IMR-90 (cell line): ENCODE data around the gene POMGNT1. TPM values are rescaled to one million over a fixed set of nuclear protein-coding genes. Genes with fewer than 3 reads are reported as not detected.
A peak's percentile ranks its signal among the peaks of the same experiment; 100 is the strongest.

Experiments
- ATAC-seq: fragments of 200-7000 bp; cut with Tn5 transposase; 2 replicates; pipeline ENCODE4 v1.9.1; 2020; ENCODE audit warnings: low read depth, mild to moderate bottlenecking, moderate library complexity
- BruUV-seq: library from RNA; stranded (reverse); fragments of 400-500 nt; replicated peaks from 2 replicates; lab custom pipeline; 2021; lab: Mats Ljungman, UMichigan
- CTCF ChIA-PET: fragments of 300-600 bp; formaldehyde crosslinking; extraction: SDS; loops from one replicate; lab custom pipeline; 2021; ENCODE audit warnings: antibody characterized with exemption; lab: Yijun Ruan, JAX
- POLR2A ChIA-PET: fragments of 300-600 bp; sonication (Branson Sonifier 250); formaldehyde crosslinking; loops from one replicate; lab custom pipeline; 2022; ENCODE audit warnings: antibody characterized with exemption; ENCODE audit not compliant: unreplicated experiment; lab: Charles Lee
- DNase-seq: peaks from one replicate; pipeline ENCODE4 v3.0.0; 2013
- H2AFZ ChIP-seq: replicated peaks from 2 replicates; pipeline ENCODE3; 2013; ENCODE audit warnings: low read length, mild to moderate bottlenecking; ENCODE audit not compliant: poor library complexity
- H2AK5ac ChIP-seq: 2 replicates; pipeline ENCODE4 v1.6.1; 2013; ENCODE audit warnings: low read depth, low read length, inconsistent platforms
- H2AK9ac ChIP-seq: replicated peaks from 2 replicates; pipeline ENCODE3; 2013; ENCODE audit warnings: mild to moderate bottlenecking, low read depth, low read length, moderate library complexity; ENCODE audit not compliant: poor library complexity
- H2BK120ac ChIP-seq: 2 replicates; pipeline ENCODE4 v1.6.1; 2013; ENCODE audit warnings: low read depth, low read length, inconsistent platforms
- H2BK15ac ChIP-seq: 3 replicates; pipeline ENCODE4 v1.6.1; 2013; ENCODE audit warnings: low read depth, low read length, inconsistent platforms
- H2BK20ac ChIP-seq: 2 replicates; pipeline ENCODE4 v1.6.1; 2013; ENCODE audit warnings: low read depth, mild to moderate bottlenecking, inconsistent platforms, low read length, moderate library complexity
- H2BK5ac ChIP-seq: 2 replicates; pipeline ENCODE4 v1.6.1; 2013; ENCODE audit warnings: mild to moderate bottlenecking, low read depth, low read length, inconsistent platforms; ENCODE audit not compliant: poor library complexity, severe bottlenecking
- H3K14ac ChIP-seq: replicated peaks from 2 replicates; pipeline ENCODE4 v1.6.1; 2013; ENCODE audit warnings: low read depth, low read length, inconsistent platforms
- H3K18ac ChIP-seq: 2 replicates; pipeline ENCODE4 v1.6.1; 2013; ENCODE audit warnings: low read depth, low read length, control low read depth
- H3K23ac ChIP-seq: 2 replicates; pipeline ENCODE4 v1.6.1; 2013; ENCODE audit warnings: low read depth, low read length, inconsistent platforms
- H3K27ac ChIP-seq: 2 replicates; pipeline ENCODE4 v1.5.1; 2013; ENCODE audit warnings: mild to moderate bottlenecking, control low read depth, low read length; ENCODE audit not compliant: insufficient read depth
- H3K27me3 ChIP-seq: 2 replicates; pipeline ENCODE4 v1.6.1; 2013; ENCODE audit warnings: low read length; ENCODE audit not compliant: control insufficient read depth, insufficient read depth
- H3K36me3 ChIP-seq: 2 replicates; pipeline ENCODE4 v1.6.1; 2013; ENCODE audit warnings: low read length, mixed read lengths; ENCODE audit not compliant: control insufficient read depth, insufficient read depth
- H3K4ac ChIP-seq: 2 replicates; pipeline ENCODE4 v1.6.1; 2013; ENCODE audit warnings: low read depth, low read length, inconsistent platforms
- H3K4me1 ChIP-seq: 2 replicates; pipeline ENCODE4 v1.6.1; 2013; ENCODE audit warnings: low read length, mixed read lengths; ENCODE audit not compliant: control insufficient read depth, insufficient read depth
- H3K4me2 ChIP-seq: 2 replicates; pipeline ENCODE4 v1.6.1; 2013; ENCODE audit warnings: low read depth, mild to moderate bottlenecking, control low read depth, low read length, moderate library complexity
- H3K4me3 ChIP-seq: 2 replicates; pipeline ENCODE4 v1.5.1; 2013; ENCODE audit warnings: low read depth, mild to moderate bottlenecking, control low read depth, low read length, moderate library complexity; ENCODE audit not compliant: insufficient read depth
- H3K56ac ChIP-seq: 2 replicates; pipeline ENCODE4 v1.6.1; 2013; ENCODE audit warnings: low read length, inconsistent platforms; ENCODE audit not compliant: insufficient read depth; ENCODE audit errors: extremely low read depth
- H3K79me1 ChIP-seq, 2 experiments: 2 replicates each; pipeline ENCODE4 v1.6.1; 2013; ENCODE audit warnings: low read length in 2 of 2, inconsistent platforms in 1 of 2, low read depth in 1 of 2
- H3K9ac ChIP-seq: 2 replicates; pipeline ENCODE4 v1.6.1; 2013; ENCODE audit warnings: low read depth, low read length, control low read depth
- H3K9me1 ChIP-seq: 2 replicates; pipeline ENCODE4 v1.6.1; 2013; ENCODE audit warnings: low read length, inconsistent platforms; ENCODE audit not compliant: insufficient read depth
- H3K9me3 ChIP-seq: 2 replicates; pipeline ENCODE4 v1.6.1; 2013; ENCODE audit warnings: low read length; ENCODE audit not compliant: control insufficient read depth, insufficient read depth
- H4K20me1 ChIP-seq: 2 replicates; pipeline ENCODE4 v1.6.1; 2013; ENCODE audit warnings: low read length, inconsistent platforms; ENCODE audit not compliant: insufficient read depth
- H4K5ac ChIP-seq: 2 replicates; pipeline ENCODE4 v1.6.1; 2013; ENCODE audit warnings: mild to moderate bottlenecking, low read depth, low read length, control low read depth
- H4K8ac ChIP-seq, 2 experiments: 2 replicates each; pipeline ENCODE4 v1.6.1; 2013; ENCODE audit warnings: low read depth in 2 of 2, low read length in 2 of 2, control low read depth in 1 of 2, inconsistent platforms in 1 of 2
- H4K91ac ChIP-seq: 2 replicates; pipeline ENCODE4 v1.6.1; 2013; ENCODE audit warnings: low read depth, low read length, inconsistent platforms; ENCODE audit not compliant: insufficient read depth
- BHLHE40 ChIP-seq: fragments of 150-350 bp; IDR thresholded peaks from 2 replicates; pipeline ENCODE4 v1.6.1; 2016; ENCODE audit warnings: mild to moderate bottlenecking, low read depth, low read length
- CEBPB ChIP-seq: IDR thresholded peaks from 2 replicates; pipeline ENCODE4 v1.6.1; 2012; ENCODE audit warnings: low read depth, low read length, improper control_type of control experiment
- FOS ChIP-seq: fragments of 150-350 bp; IDR thresholded peaks from 2 replicates; pipeline ENCODE4 v1.6.1; 2016; ENCODE audit warnings: low read depth, low read length
- MAFK ChIP-seq: IDR thresholded peaks from 2 replicates; pipeline ENCODE4 v1.6.1; 2012; ENCODE audit warnings: low read depth, low read length, improper control_type of control experiment
- MAZ ChIP-seq: IDR thresholded peaks from 2 replicates; pipeline ENCODE4 v1.6.1; 2012; ENCODE audit warnings: low read depth, mild to moderate bottlenecking, low read length, improper control_type of control experiment, moderate library complexity, borderline replicate concordance
- MXI1 ChIP-seq: IDR thresholded peaks from 2 replicates; pipeline ENCODE4 v1.6.1; 2012; ENCODE audit warnings: low read depth, mild to moderate bottlenecking, low read length, moderate library complexity, borderline replicate concordance
- NFE2L2 ChIP-seq: fragments of 150-350 bp; IDR thresholded peaks from 2 replicates; pipeline ENCODE4 v1.6.1; 2016; ENCODE audit warnings: low read depth, mild to moderate bottlenecking, low read length
- POLR2A ChIP-seq: IDR thresholded peaks from 2 replicates; pipeline ENCODE4 v1.6.1; 2012; ENCODE audit warnings: mild to moderate bottlenecking, low read depth, low read length
- RAD21 ChIP-seq: IDR thresholded peaks from 2 replicates; pipeline ENCODE4 v1.6.1; 2012; ENCODE audit warnings: low read length, improper control_type of control experiment
- RCOR1 ChIP-seq: IDR thresholded peaks from 2 replicates; pipeline ENCODE4 v1.6.1; 2012; ENCODE audit warnings: mild to moderate bottlenecking, low read length, improper control_type of control experiment; ENCODE audit not compliant: insufficient replicate concordance
- RFX5 ChIP-seq: IDR thresholded peaks from 2 replicates; pipeline ENCODE4 v1.8.0; 2012; ENCODE audit warnings: low read depth, mild to moderate bottlenecking, low read length, moderate library complexity
- SMC3 ChIP-seq: fragments of 150-350 bp; IDR thresholded peaks from 2 replicates; pipeline ENCODE4 v1.6.1; 2016; ENCODE audit warnings: low read depth, mild to moderate bottlenecking, antibody characterized with exemption, low read length, moderate library complexity
- WGBS, 2 experiments: methylation state at CpG; one replicate each; pipeline versions ENCODE4 v1.1.5 to v1.1.7; 2013; ENCODE audit warnings: missing lambda C conversion rate in 2 of 2; ENCODE audit not compliant: insufficient read length in 1 of 2; ENCODE audit errors: extremely low coverage in 2 of 2; 5-methylcytosine and 5-hydroxymethylcytosine counted together
- dilution Hi-C: fragments of 300-500 bp; cut with HindIII; formaldehyde crosslinking; loops from one replicate; pipeline ENCODE4 v1.14.3; 2018; ENCODE audit warnings: low sequenced_read_pairs; ENCODE audit not compliant: unreplicated experiment
- in situ Hi-C: fragments of 300-500 bp; cut with MboI; formaldehyde crosslinking; loops from 3 replicates; pipeline ENCODE4 v1.14.3; 2019; ENCODE audit warnings: low sequenced_read_pairs, inconsistent platforms, mixed read lengths
- intact Hi-C: fragments of 100-400 bp; cut with micrococcal nuclease; formaldehyde crosslinking; loops from 2 replicates; pipeline ENCODE4 v1.10.0; 2022
- polyA plus RNA-seq, 3 experiments: library from polyadenylated mRNA; depleted of rRNA; stranded (reverse); fragments of >200 nt; gene quantifications; 2 replicates each; pipeline ENCODE4 v1.2.3, GENCODE V29; 2012; ENCODE audit warnings: low replicate concordance in 1 of 3
- total RNA-seq: library from RNA; depleted of rRNA; stranded (reverse); fragments of >200 nt; gene quantifications from 2 replicates; pipeline ENCODE4 v1.2.3, GENCODE V29; 2012
- TF ChIP-seq, protein P1 (sequence below): fragments of 150-350 bp; IDR thresholded peaks from 2 replicates; pipeline ENCODE4 v1.6.1; 2017; ENCODE audit warnings: mild to moderate bottlenecking, antibody characterized with exemption, low read length, low read depth
- TF ChIP-seq, protein P2 (sequence below): conservative IDR thresholded peaks from 2 replicates; pipeline ENCODE4 v1.5.1; 2012; ENCODE audit warnings: mild to moderate bottlenecking, low read depth, low read length, improper control_type of control experiment

Gene POMGNT1
- total and polyA plus RNA-seq, 2 of the 4 experiments (the other 2 are of a cell fraction), result 54.8 to 65.3 TPM

DNA sequence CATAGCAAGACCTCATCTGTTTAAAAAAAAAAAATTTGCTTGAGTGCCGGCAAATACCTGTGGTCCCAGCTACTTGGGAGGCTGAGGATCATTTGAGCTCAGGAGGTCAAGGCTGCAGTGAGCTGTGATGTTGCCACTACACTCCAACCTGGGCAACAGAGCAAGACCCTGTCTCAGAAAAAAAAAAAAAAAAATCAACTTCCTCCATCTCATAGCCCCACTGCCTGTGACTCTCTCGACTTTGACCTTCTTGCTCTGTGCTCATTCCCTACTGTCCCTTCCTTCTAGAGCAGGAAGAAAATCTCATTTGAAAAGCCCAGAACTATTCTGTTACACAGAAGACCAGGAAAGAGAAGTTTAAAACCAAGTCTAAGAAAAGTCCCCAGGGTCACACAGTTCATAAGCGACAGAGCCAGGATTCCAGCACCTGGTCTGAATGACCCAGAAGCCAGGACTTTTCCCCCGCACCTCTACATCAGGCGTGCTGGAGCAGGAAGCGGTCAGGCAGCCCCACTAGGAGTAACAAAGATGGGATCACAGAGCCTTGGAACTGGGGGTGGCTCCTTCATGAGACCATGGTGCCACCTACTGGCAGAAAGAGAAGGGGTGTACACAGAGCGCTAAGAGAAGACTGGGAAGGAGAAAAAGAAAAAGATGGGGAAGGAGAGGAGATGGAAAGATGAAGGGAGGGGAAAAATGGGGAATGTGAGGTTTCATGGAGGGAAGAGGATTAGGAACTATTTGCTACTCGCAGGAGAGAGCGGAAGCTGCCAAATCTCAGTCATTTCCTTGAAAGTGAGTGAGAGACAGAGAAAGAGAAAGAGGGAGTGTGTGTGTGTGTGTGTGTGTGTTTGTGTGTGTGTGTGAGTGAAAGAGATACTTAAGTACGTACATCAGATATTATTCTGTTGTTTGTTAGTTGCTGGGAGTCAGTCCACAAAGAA is 18.8 kb downstream of the POMGNT1 start:
- H3K4ac ChIP-seq, result peak overlapping the region; percentile 42
- dilution Hi-C loops (loop anchor here (25.0 kb wide), 1 partner anchor 142 kb away; no protein-coding TSS in a partner anchor), in situ Hi-C loops (loop anchor here (5.0 kb wide), 1 partner anchor 142 kb away; no protein-coding TSS in a partner anchor), intact Hi-C loops (loop anchor here (1.0 to 5.0 kb wide), 5 partner anchors 44 to 297 kb away; no protein-coding TSS in a partner anchor)
- H3K14ac ChIP-seq, result peak overlapping the region; percentile 51; the same call in 1 of the 2 replicates
- H3K23ac ChIP-seq, result 0 out of 2 replicates have a peak overlapping the region, but pooled peaks have one; percentile 11
- H3K4me1 ChIP-seq, result peaks cover 16% of the 10 kb centered on the region
- H3K36me3 ChIP-seq, result no peaks in the 10 kb centered on the region
- 0% methylated on average over 3 of the region's 10 CpGs; no CpG with 5 or more reads in 1 of the 2 experiments for WGBS, 2 experiments
- H3K9me1 ChIP-seq, result peaks cover 21% of the 10 kb centered on the region
- H3K18ac ChIP-seq, result no peak overlapping the region
- no TSS peak for BruUV-seq
- no peak overlapping the region for H3K4me3 ChIP-seq
- H2BK120ac ChIP-seq, result peak overlapping the region; percentile 23
- peak; percentile 88 for ATAC-seq
- H3K27ac ChIP-seq, result no peak overlapping the region
- no peak overlapping the region for H2BK5ac ChIP-seq
- peak; percentile 85 for DNase-seq
- peak overlapping the region in 1 of 2 experiments; percentile 45; a peak in 2 of 4 replicates for H4K8ac ChIP-seq
- no peak overlapping the region for H2AK5ac ChIP-seq
- H4K91ac ChIP-seq, result peak overlapping the region; percentile 10; the same call in 1 of the 2 replicates
- no peak overlapping the region for H3K56ac ChIP-seq
- POLR2A ChIA-PET, result no interaction called here
- H4K20me1 ChIP-seq, result no peaks in the 10 kb centered on the region
- no peak overlapping the region for H3K9ac ChIP-seq
- no peaks in the 10 kb centered on the region for H3K79me1 ChIP-seq
- no peak overlapping the region for H2AK9ac ChIP-seq
- CTCF ChIA-PET, result interaction anchor here (0.6 to 1.0 kb wide), 3 partner anchors 78 to 141 kb away, joined by 3 to 7 read pairs (median 4); no protein-coding TSS in a partner anchor
- H2BK20ac ChIP-seq, result peak overlapping the region; percentile 30; the same call in 1 of the 2 replicates
- no peak overlapping the region for H3K4me2 ChIP-seq
- H3K9me3 ChIP-seq, result no peaks in the 10 kb centered on the region
- no peaks in the 10 kb centered on the region for H3K27me3 ChIP-seq
- no peak overlapping the region for H4K5ac ChIP-seq
- no peak overlapping the region for H2BK15ac ChIP-seq
- peak overlapping the region; percentile 56 for H2AFZ ChIP-seq
- TF ChIP-seq, protein P1, sequence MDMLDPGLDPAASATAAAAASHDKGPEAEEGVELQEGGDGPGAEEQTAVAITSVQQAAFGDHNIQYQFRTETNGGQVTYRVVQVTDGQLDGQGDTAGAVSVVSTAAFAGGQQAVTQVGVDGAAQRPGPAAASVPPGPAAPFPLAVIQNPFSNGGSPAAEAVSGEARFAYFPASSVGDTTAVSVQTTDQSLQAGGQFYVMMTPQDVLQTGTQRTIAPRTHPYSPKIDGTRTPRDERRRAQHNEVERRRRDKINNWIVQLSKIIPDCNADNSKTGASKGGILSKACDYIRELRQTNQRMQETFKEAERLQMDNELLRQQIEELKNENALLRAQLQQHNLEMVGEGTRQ, result no peak
- TF ChIP-seq MAZ (peak; percentile 71; the same call in 1 of the 2 replicates), SMC3 (peak; percentile 97), RAD21 (peak; percentile 98), POLR2A (peak; percentile 47), RFX5 (no peak), CEBPB (no peak), MXI1 (no peak), MAFK (no peak), BHLHE40 (no peak), RCOR1 (no peak), NFE2L2 (no peak), FOS (no peak)
- TF ChIP-seq, protein P2, sequence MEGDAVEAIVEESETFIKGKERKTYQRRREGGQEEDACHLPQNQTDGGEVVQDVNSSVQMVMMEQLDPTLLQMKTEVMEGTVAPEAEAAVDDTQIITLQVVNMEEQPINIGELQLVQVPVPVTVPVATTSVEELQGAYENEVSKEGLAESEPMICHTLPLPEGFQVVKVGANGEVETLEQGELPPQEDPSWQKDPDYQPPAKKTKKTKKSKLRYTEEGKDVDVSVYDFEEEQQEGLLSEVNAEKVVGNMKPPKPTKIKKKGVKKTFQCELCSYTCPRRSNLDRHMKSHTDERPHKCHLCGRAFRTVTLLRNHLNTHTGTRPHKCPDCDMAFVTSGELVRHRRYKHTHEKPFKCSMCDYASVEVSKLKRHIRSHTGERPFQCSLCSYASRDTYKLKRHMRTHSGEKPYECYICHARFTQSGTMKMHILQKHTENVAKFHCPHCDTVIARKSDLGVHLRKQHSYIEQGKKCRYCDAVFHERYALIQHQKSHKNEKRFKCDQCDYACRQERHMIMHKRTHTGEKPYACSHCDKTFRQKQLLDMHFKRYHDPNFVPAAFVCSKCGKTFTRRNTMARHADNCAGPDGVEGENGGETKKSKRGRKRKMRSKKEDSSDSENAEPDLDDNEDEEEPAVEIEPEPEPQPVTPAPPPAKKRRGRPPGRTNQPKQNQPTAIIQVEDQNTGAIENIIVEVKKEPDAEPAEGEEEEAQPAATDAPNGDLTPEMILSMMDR, result peak; percentile 96
